PFSK-1 (cell line): ENCODE data around the gene GALNT18.

Experiments used
- FOXP2 ChIP-seq: optimal IDR thresholded peaks from 2 replicates; pipeline ENCODE3; 2011; ENCODE audit warnings: borderline replicate concordance, control low read depth, inconsistent platforms; ENCODE audit not compliant: insufficient read depth; ENCODE audit errors: extremely low read length, extremely low read depth
- POLR2AphosphoS5 ChIP-seq: IDR thresholded peaks from 2 replicates; pipeline ENCODE4 v1.6.1; 2012; ENCODE audit warnings: low read depth, mild to moderate bottlenecking, control low read depth, low read length, moderate library complexity
- REST ChIP-seq, 2 experiments: IDR thresholded peaks; 2 replicates each; pipeline versions ENCODE4 v1.6.1 to v1.8.0; 2011 to 2012; ENCODE audit warnings: low read depth in 2 of 2, low read length in 2 of 2, control low read depth in 1 of 2, inconsistent platforms in 1 of 2, mild to moderate bottlenecking in 1 of 2, moderate library complexity in 1 of 2; ENCODE audit not compliant: insufficient read depth in 1 of 2

- no peak for TF ChIP-seq POLR2AphosphoS5
- no peak for TF ChIP-seq REST (IDR thresholded peaks at IDR 0.05; ENCODE audit: insufficient read depth in 1 of 2, low read depth in 2 of 2, low read length in 2 of 2)
- TF ChIP-seq FOXP2, result no peak
Measured at GRCh38 chr11:11253995-11254394, 367.8 kb downstream of the GALNT18 start.
